ENCODE measurements around the gene BRIX1. TPM values are rescaled to one million over a fixed set of nuclear protein-coding genes. Genes with fewer than 3 reads are reported as not detected.

The BRIX1 gene
- total RNA-seq = 10 to 100 TPM; 34.7 to 35.7 TPM

- Mint-ChIP-seq H3K9me3 (no peaks in the 10 kb centered on the region), H3K4me3 (no peak within 1 kb of the TSS), H3K4me1 (ENCODE audit: low read depth) (peaks cover 31% of the 10 kb centered on the region), H3K27ac (peak within 1 kb of the TSS; percentile 91), H3K36me3 (ENCODE audit: insufficient read depth in 2 of 2) (peaks cover 7 to 27% of the 10 kb centered on the region in 2 donors), H3K27me3 (ENCODE audit: low read depth) (no peaks in the 10 kb centered on the region)
- peak; percentile 99 for ATAC-seq (replicated peaks in 1 of 2)
- peak; percentile 95 to 97 for DNase-seq
These were observed at the start of gene BRIX1, which contains the start of gene RAD1 for GRCh38 chr5:34915139-34915855. Gene BRIX1, plus strand, starts transcription at chr5:34915711. Its CDS starts 28 bp downstream, at chr5:34915739. Gene RAD1, minus strand, starts transcription at chr5:34915504. Its CDS starts 612 bp downstream, at chr5:34914892.

- DNase-seq (no peak), ATAC-seq (replicated peaks in 1 of 2) (no peak)
- Mint-ChIP-seq H3K27me3 (ENCODE audit: low read depth) (no peaks in the 10 kb centered on the region), H3K4me1 (ENCODE audit: low read depth) (no peaks in the 10 kb centered on the region), H3K9me3 (no peaks in the 10 kb centered on the region), H3K36me3 (ENCODE audit: insufficient read depth in 2 of 2) (no peaks in the 10 kb centered on the region), H3K4me3 (no peak overlapping the region), H3K27ac (no peak overlapping the region)
These were observed 48.5 kb upstream of the BRIX1 start for GRCh38 chr5:34866989-34867471.

- Mint-ChIP-seq H3K4me3 (no peak overlapping the region), H3K4me1 (ENCODE audit: low read depth) (no peaks in the 10 kb centered on the region), H3K36me3 (ENCODE audit: insufficient read depth in 2 of 2) (no peaks in the 10 kb centered on the region), H3K27ac (no peak overlapping the region), H3K27me3 (ENCODE audit: low read depth) (no peaks in the 10 kb centered on the region), H3K9me3 (no peaks in the 10 kb centered on the region)
- DNase-seq (no peak), ATAC-seq (replicated peaks in 1 of 2) (no peak)
These were observed 47.9 kb upstream of the BRIX1 start for GRCh38 chr5:34867660-34868059.

GRCh38 chr5:34868791-34869190, 46.7 kb upstream of the BRIX1 start:
- Mint-ChIP-seq H3K4me3 (no peak overlapping the region), H3K4me1 (ENCODE audit: low read depth) (no peaks in the 10 kb centered on the region), H3K27ac (no peak overlapping the region), H3K9me3 (no peaks in the 10 kb centered on the region), H3K36me3 (ENCODE audit: insufficient read depth in 2 of 2) (no peaks in the 10 kb centered on the region), H3K27me3 (ENCODE audit: low read depth) (peaks cover 5% of the 10 kb centered on the region)
- ATAC-seq (replicated peaks in 1 of 2) (no peak), DNase-seq (no peak)

GRCh38 chr5:34869256-34869655, 46.3 kb upstream of the BRIX1 start:
- no peaks in the 10 kb centered on the region for H3K36me3 Mint-ChIP-seq (ENCODE audit: insufficient read depth in 2 of 2)
- DNase-seq (no peak), ATAC-seq (replicated peaks in 1 of 2) (no peak)
- no peaks in the 10 kb centered on the region for H3K9me3 Mint-ChIP-seq
- no peaks in the 10 kb centered on the region for H3K4me1 Mint-ChIP-seq (ENCODE audit: low read depth)
- peaks cover 5% of the 10 kb centered on the region for H3K27me3 Mint-ChIP-seq (ENCODE audit: low read depth)
- H3K27ac Mint-ChIP-seq = no peak overlapping the region
- no peak overlapping the region for H3K4me3 Mint-ChIP-seq

GRCh38 chr5:34870382-34870781, 45.1 kb upstream of the BRIX1 start:
- Mint-ChIP-seq H3K9me3 (peaks cover 0 to 3% of the 10 kb centered on the region in 2 donors), H3K27ac (no peak overlapping the region), H3K36me3 (ENCODE audit: insufficient read depth in 2 of 2) (peaks cover 0 to 1% of the 10 kb centered on the region in 2 donors), H3K4me1 (ENCODE audit: low read depth) (no peaks in the 10 kb centered on the region), H3K27me3 (ENCODE audit: low read depth) (peaks cover 5% of the 10 kb centered on the region), H3K4me3 (no peak overlapping the region)
- no peak for DNase-seq
- no peak for ATAC-seq (replicated peaks in 1 of 2)

GRCh38 chr5:34876275-34876674, 39.2 kb upstream of the BRIX1 start:
- no peak overlapping the region for H3K4me3 Mint-ChIP-seq
- H3K36me3 Mint-ChIP-seq (ENCODE audit: insufficient read depth in 2 of 2) = peaks cover 3% of the 10 kb centered on the region in 2 donors
- no peaks in the 10 kb centered on the region for H3K4me1 Mint-ChIP-seq (ENCODE audit: low read depth)
- no peak for ATAC-seq (replicated peaks in 1 of 2)
- H3K27ac Mint-ChIP-seq = no peak overlapping the region
- H3K27me3 Mint-ChIP-seq (ENCODE audit: low read depth) = peaks cover 5% of the 10 kb centered on the region
- peaks cover 2 to 6% of the 10 kb centered on the region in 2 donors for H3K9me3 Mint-ChIP-seq
- DNase-seq = no peak

- Mint-ChIP-seq H3K27me3 (ENCODE audit: low read depth) (no peaks in the 10 kb centered on the region), H3K4me3 (no peak overlapping the region), H3K36me3 (ENCODE audit: insufficient read depth in 2 of 2) (peaks cover 0 to 3% of the 10 kb centered on the region in 2 donors), H3K27ac (no peak overlapping the region), H3K9me3 (peaks cover under 1 to 2% of the 10 kb centered on the region in 2 donors), H3K4me1 (ENCODE audit: low read depth) (no peaks in the 10 kb centered on the region)
- no peak for DNase-seq
- ATAC-seq (replicated peaks in 1 of 2) = no peak
These were observed 34.3 kb upstream of the BRIX1 start for GRCh38 chr5:34881246-34881645.

- no peaks in the 10 kb centered on the region for H3K9me3 Mint-ChIP-seq
- peak in 1 of 2 donors; percentile 47 for ATAC-seq (replicated peaks in 1 of 2)
- H3K36me3 Mint-ChIP-seq (ENCODE audit: insufficient read depth in 2 of 2) = no peaks in the 10 kb centered on the region
- H3K4me3 Mint-ChIP-seq = no peak overlapping the region
- H3K4me1 Mint-ChIP-seq (ENCODE audit: low read depth) = no peaks in the 10 kb centered on the region
- no peak overlapping the region for H3K27ac Mint-ChIP-seq
- DNase-seq = no peak
- peaks cover 10% of the 10 kb centered on the region for H3K27me3 Mint-ChIP-seq (ENCODE audit: low read depth)
These were observed 29.0 kb upstream of the BRIX1 start for GRCh38 chr5:34886392-34887119.

GRCh38 chr5:34889394-34889793, 26.1 kb upstream of the BRIX1 start:
- H3K27ac Mint-ChIP-seq = no peak overlapping the region
- DNase-seq (no peak), ATAC-seq (replicated peaks in 1 of 2) (no peak)
- H3K27me3 Mint-ChIP-seq (ENCODE audit: low read depth) = peaks cover 10% of the 10 kb centered on the region
- no peaks in the 10 kb centered on the region for H3K4me1 Mint-ChIP-seq (ENCODE audit: low read depth)
- no peaks in the 10 kb centered on the region for H3K36me3 Mint-ChIP-seq (ENCODE audit: insufficient read depth in 2 of 2)
- H3K4me3 Mint-ChIP-seq = no peak overlapping the region
- H3K9me3 Mint-ChIP-seq = no peaks in the 10 kb centered on the region

GRCh38 chr5:34891981-34892380, 23.5 kb upstream of the BRIX1 start:
- Mint-ChIP-seq H3K4me1 (ENCODE audit: low read depth) (no peaks in the 10 kb centered on the region), H3K4me3 (no peak overlapping the region), H3K27ac (no peak overlapping the region), H3K36me3 (ENCODE audit: insufficient read depth in 2 of 2) (peaks cover 0 to 2% of the 10 kb centered on the region in 2 donors), H3K27me3 (ENCODE audit: low read depth) (peaks cover 4% of the 10 kb centered on the region), H3K9me3 (no peaks in the 10 kb centered on the region)
- no peak for DNase-seq
- no peak for ATAC-seq (replicated peaks in 1 of 2)

GRCh38 chr5:34892414-34892813, 23.1 kb upstream of the BRIX1 start:
- Mint-ChIP-seq H3K9me3 (no peaks in the 10 kb centered on the region), H3K27me3 (ENCODE audit: low read depth) (peaks cover under 1% of the 10 kb centered on the region)

GRCh38 chr5:34894716-34895115, 20.8 kb upstream of the BRIX1 start:
- Mint-ChIP-seq H3K36me3 (ENCODE audit: insufficient read depth in 2 of 2) (peaks cover 0 to 2% of the 10 kb centered on the region in 2 donors), H3K9me3 (no peaks in the 10 kb centered on the region), H3K27ac (no peak overlapping the region), H3K4me1 (ENCODE audit: low read depth) (no peaks in the 10 kb centered on the region), H3K27me3 (ENCODE audit: low read depth) (no peaks in the 10 kb centered on the region), H3K4me3 (no peak overlapping the region)
- ATAC-seq (replicated peaks in 1 of 2) (no peak), DNase-seq (no peak)

More at GRCh38 chr5:34892414-34892813, 23.1 kb upstream of the BRIX1 start:
- Mint-ChIP-seq H3K36me3 (ENCODE audit: insufficient read depth in 2 of 2) (peaks cover 0 to 2% of the 10 kb centered on the region in 2 donors), H3K4me3 (no peak overlapping the region), H3K4me1 (ENCODE audit: low read depth) (no peaks in the 10 kb centered on the region), H3K27ac (no peak overlapping the region)
- DNase-seq (no peak), ATAC-seq (replicated peaks in 1 of 2) (no peak)
